PFSK-1 (cell line): ENCODE data around the gene UBA1.

Experiments used
- FOXP2 ChIP-seq: optimal IDR thresholded peaks from 2 replicates; pipeline ENCODE3; 2011; ENCODE audit warnings: borderline replicate concordance, control low read depth, inconsistent platforms; ENCODE audit not compliant: insufficient read depth; ENCODE audit errors: extremely low read length, extremely low read depth
- POLR2AphosphoS5 ChIP-seq: IDR thresholded peaks from 2 replicates; pipeline ENCODE4 v1.6.1; 2012; ENCODE audit warnings: low read depth, mild to moderate bottlenecking, control low read depth, low read length, moderate library complexity
- REST ChIP-seq, 2 experiments: IDR thresholded peaks; 2 replicates each; pipeline versions ENCODE4 v1.6.1 to v1.8.0; 2011 to 2012; ENCODE audit warnings: low read depth in 2 of 2, low read length in 2 of 2, control low read depth in 1 of 2, inconsistent platforms in 1 of 2, mild to moderate bottlenecking in 1 of 2, moderate library complexity in 1 of 2; ENCODE audit not compliant: insufficient read depth in 1 of 2
- SIN3A ChIP-seq: IDR thresholded peaks from 2 replicates; pipeline ENCODE4 v1.6.1; 2012; ENCODE audit warnings: mild to moderate bottlenecking, low read length, moderate library complexity, borderline replicate concordance; ENCODE audit not compliant: insufficient read depth
- TAF1 ChIP-seq: IDR thresholded peaks from 2 replicates; pipeline ENCODE4 v1.6.1; 2012; ENCODE audit warnings: low read length, control low read depth, borderline replicate concordance; ENCODE audit not compliant: insufficient read depth

UBA1 gene

GRCh38 chrX:47218280-47218919 lies 24.8 kb downstream of the UBA1 start, which contains the start of gene CDK16:
Gene CDK16, plus strand, starts transcription at chrX:47218681. Its CDS starts 4,877 bp downstream, at chrX:47223558.
- TF ChIP-seq REST (IDR thresholded peaks at IDR 0.05; ENCODE audit: insufficient read depth in 1 of 2, low read depth in 2 of 2, low read length in 2 of 2) (no peak), POLR2AphosphoS5 (peak; percentile 81), TAF1 (peak; percentile 57; the same call in 1 of the 2 replicates), FOXP2 (no peak), SIN3A (no peak)

GRCh38 chrX:47218920-47219815 lies 25.5 kb downstream of the UBA1 start:
- peak; percentile 11; the same call in 1 of the 2 replicates for TF ChIP-seq TAF1
- no peak for TF ChIP-seq FOXP2

- TF ChIP-seq FOXP2 (no peak), TAF1 (no peak), POLR2AphosphoS5 (no peak), SIN3A (no peak), REST (IDR thresholded peaks at IDR 0.05; ENCODE audit: insufficient read depth in 1 of 2, low read depth in 2 of 2, low read length in 2 of 2) (no peak)
Measured at GRCh38 chrX:47221756-47222155, 28.1 kb downstream of the UBA1 start.

GRCh38 chrX:47222751-47223350 lies 29.2 kb downstream of the UBA1 start:
- no peak for TF ChIP-seq POLR2AphosphoS5
- TF ChIP-seq FOXP2, result no peak
- no peak for TF ChIP-seq TAF1
- no peak for TF ChIP-seq SIN3A
- TF ChIP-seq REST (IDR thresholded peaks at IDR 0.05; ENCODE audit: insufficient read depth in 1 of 2, low read depth in 2 of 2, low read length in 2 of 2), result no peak

- no peak for TF ChIP-seq FOXP2
- no peak for TF ChIP-seq REST (IDR thresholded peaks at IDR 0.05; ENCODE audit: insufficient read depth in 1 of 2, low read depth in 2 of 2, low read length in 2 of 2)
- TF ChIP-seq POLR2AphosphoS5, result no peak
- no peak for TF ChIP-seq SIN3A
- no peak for TF ChIP-seq TAF1
Measured at GRCh38 chrX:47223476-47224250, 30.0 kb downstream of the UBA1 start.
